ENCODE data around the gene SYCP3. TPM values are rescaled to one million over a fixed set of nuclear protein-coding genes. Genes with fewer than 3 reads are reported as not detected.

SYCP3 gene
- total and polyA plus RNA-seq, 2 of the 13 experiments (the other 11 are each of a cell fraction or from before 2014, with no cell fraction given): not detected

DNA sequence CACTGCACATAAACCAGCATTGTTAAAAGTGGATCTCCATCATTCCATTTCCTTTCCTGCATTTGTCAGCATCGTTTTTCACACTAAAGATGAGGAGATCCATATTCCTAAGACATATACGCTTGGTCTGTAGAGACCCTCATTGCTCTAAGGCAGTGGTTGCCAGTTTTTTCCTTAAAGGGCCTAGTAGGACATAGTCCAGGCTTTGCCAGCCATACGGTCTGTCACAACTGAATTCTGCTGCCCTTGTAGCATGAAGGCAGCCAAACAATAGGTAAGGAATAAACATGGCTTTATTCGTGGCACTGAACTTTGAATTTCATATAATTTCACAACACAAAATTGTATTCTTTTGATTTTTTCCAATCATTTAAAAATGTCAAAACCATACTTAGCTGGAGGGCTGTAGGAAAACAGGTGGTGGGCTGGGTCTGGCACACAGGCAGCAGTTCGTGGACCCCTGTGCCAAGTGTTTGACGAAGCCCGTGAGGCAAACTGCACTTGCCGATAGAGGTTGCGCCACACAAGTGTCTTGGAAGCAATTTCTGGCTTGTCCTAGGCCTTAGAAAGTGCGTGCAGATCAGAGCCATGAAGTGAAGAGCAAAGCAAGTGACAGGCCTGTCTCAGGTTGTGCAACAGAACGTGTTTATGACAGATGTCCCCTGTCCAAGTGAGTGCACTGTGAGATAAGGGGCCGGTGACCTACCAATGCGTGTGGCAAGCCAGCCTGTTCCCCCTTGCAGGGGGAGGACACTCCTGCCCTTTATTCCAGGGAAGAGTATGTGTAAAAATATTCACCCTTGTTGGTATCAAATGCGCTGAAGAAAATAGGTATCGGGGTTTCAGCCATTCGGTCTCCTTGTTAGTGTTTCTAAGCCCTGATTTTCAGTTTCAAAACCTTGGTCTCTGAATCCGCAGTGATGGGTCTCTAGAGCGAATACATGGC is 42.7 kb downstream of the SYCP3 start (continued):
- peak in 1 of 2 experiments; percentile 86; a peak in 2 of 4 replicates for TF ChIP-seq EP300 (IDR thresholded peaks at IDR 0.05; ENCODE audit: low read depth in 2 of 2, low read length in 2 of 2)
- TF ChIP-seq EP300 (CRISPR knock-in tag; IDR thresholded peaks at IDR 0.05; ENCODE audit: borderline replicate concordance): 0 out of 2 replicates have a peak, but pooled peaks have one; percentile 15
- TF ChIP-seq, protein P1, sequence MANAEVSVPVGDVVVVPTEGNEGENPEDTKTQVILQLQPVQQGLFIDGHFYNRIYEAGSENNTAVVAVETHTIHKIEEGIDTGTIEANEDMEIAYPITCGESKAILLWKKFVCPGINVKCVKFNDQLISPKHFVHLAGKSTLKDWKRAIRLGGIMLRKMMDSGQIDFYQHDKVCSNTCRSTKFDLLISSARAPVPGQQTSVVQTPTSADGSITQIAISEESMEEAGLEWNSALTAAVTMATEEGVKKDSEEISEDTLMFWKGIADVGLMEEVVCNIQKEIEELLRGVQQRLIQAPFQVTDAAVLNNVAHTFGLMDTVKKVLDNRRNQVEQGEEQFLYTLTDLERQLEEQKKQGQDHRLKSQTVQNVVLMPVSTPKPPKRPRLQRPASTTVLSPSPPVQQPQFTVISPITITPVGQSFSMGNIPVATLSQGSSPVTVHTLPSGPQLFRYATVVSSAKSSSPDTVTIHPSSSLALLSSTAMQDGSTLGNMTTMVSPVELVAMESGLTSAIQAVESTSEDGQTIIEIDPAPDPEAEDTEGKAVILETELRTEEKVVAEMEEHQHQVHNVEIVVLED (CRISPR knock-in tag; IDR thresholded peaks at IDR 0.05; ENCODE audit: borderline replicate concordance): peak; percentile 7; the same call in 1 of the 2 replicates
- TF ChIP-seq MAFG (CRISPR knock-in tag; IDR thresholded peaks at IDR 0.05): no peak
- no peak for TF ChIP-seq U2AF2 (IDR thresholded peaks at IDR 0.05; ENCODE audit: low read depth, low read length)
- TF ChIP-seq ZNF441 (CRISPR knock-in tag; IDR thresholded peaks at IDR 0.05; ENCODE audit: borderline replicate concordance): no peak
- 0 out of 2 replicates have a peak, but pooled peaks have one; percentile 28 for TF ChIP-seq NFKBIZ (CRISPR knock-in tag; IDR thresholded peaks at IDR 0.05)
- no peak for TF ChIP-seq ZNF337 (CRISPR knock-in tag; IDR thresholded peaks at IDR 0.05; ENCODE audit: borderline replicate concordance, low read depth)
- TF ChIP-seq TMF1 (CRISPR knock-in tag; IDR thresholded peaks at IDR 0.05; ENCODE audit: low read depth): no peak
- TF ChIP-seq RFX5 (IDR thresholded peaks at IDR 0.05; ENCODE audit: low read depth, low read length): no peak
- TF ChIP-seq HHEX (CRISPR knock-in tag; IDR thresholded peaks at IDR 0.05): no peak
- no peak for TF ChIP-seq RBM22 (optimal IDR thresholded peaks at IDR 0.05; ENCODE audit: low read length)
- TF ChIP-seq SAP130 (CRISPR knock-in tag; IDR thresholded peaks at IDR 0.05; ENCODE audit: low read depth): peak; percentile 96
- TF ChIP-seq IRF1 (CRISPR knock-in tag; IDR thresholded peaks at IDR 0.05; ENCODE audit: low read depth): no peak
- TF ChIP-seq ATAD3A (CRISPR knock-in tag; IDR thresholded peaks at IDR 0.05): no peak
- no peak for TF ChIP-seq ZNF775 (CRISPR knock-in tag; IDR thresholded peaks at IDR 0.05; ENCODE audit: borderline replicate concordance)
- 0 out of 2 replicates have a peak, but pooled peaks have one; percentile 47 for TF ChIP-seq ZNF816 (CRISPR knock-in tag; IDR thresholded peaks at IDR 0.05; ENCODE audit: borderline replicate concordance)
- peak; percentile 87 for TF ChIP-seq ZNF292 (CRISPR knock-in tag; IDR thresholded peaks at IDR 0.05; ENCODE audit: borderline replicate concordance, low read depth)
- TF ChIP-seq, protein P2, sequence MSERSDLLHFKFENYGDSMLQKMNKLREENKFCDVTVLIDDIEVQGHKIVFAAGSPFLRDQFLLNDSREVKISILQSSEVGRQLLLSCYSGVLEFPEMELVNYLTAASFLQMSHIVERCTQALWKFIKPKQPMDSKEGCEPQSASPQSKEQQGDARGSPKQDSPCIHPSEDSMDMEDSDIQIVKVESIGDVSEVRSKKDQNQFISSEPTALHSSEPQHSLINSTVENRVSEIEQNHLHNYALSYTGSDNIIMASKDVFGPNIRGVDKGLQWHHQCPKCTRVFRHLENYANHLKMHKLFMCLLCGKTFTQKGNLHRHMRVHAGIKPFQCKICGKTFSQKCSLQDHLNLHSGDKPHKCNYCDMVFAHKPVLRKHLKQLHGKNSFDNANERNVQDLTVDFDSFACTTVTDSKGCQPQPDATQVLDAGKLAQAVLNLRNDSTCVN (CRISPR knock-in tag; IDR thresholded peaks at IDR 0.05; ENCODE audit: borderline replicate concordance): no peak
- TF ChIP-seq ZBTB46 (CRISPR knock-in tag; IDR thresholded peaks at IDR 0.05; ENCODE audit: borderline replicate concordance): no peak
- no peak for TF ChIP-seq GLMP (CRISPR knock-in tag; IDR thresholded peaks at IDR 0.05; ENCODE audit: borderline replicate concordance)
- TF ChIP-seq FOXA1 (IDR thresholded peaks at IDR 0.05): no peak
- TF ChIP-seq FOXA1 (CRISPR knock-in tag; IDR thresholded peaks at IDR 0.05): 0 out of 2 replicates have a peak, but pooled peaks have one; percentile 23
